HepG2 (cell line): ENCODE data around the gene RTN3. TPM values are rescaled to one million over a fixed set of nuclear protein-coding genes. Genes with fewer than 3 reads are reported as not detected.

ENCODE experiments used
- ATAC-seq: fragments of 200-7000 bp; cut with Tn5 transposase; 3 replicates; pipeline ENCODE4 v1.9.1; 2020; ENCODE audit warnings: mild to moderate bottlenecking, moderate library complexity
- BruUV-seq: library from RNA; stranded (reverse); fragments of 400-500 nt; replicated peaks from 2 replicates; lab custom pipeline; 2021; lab: Mats Ljungman, UMichigan
- CTCF ChIA-PET: fragments of 300-600 bp; formaldehyde crosslinking; extraction: SDS; loops from one replicate; lab custom pipeline; 2021; ENCODE audit warnings: low total read pairs, inconsistent platforms, low intra/inter-chr PET ratio; lab: Yijun Ruan, JAX
- POLR2A ChIA-PET: fragments of 350-600 bp; sonication (Branson Sonifier 250); formaldehyde crosslinking; loops from one replicate; lab custom pipeline; 2020; ENCODE audit warnings: antibody characterized with exemption, inconsistent platforms; lab: Yijun Ruan, JAX
- DNase-seq: peaks from one replicate; pipeline ENCODE4 v3.0.0-alpha.2; 2015; ENCODE audit warnings: low spot score
- FAIRE-seq: peaks from 3 replicates; lab custom pipeline; 2011; peaks lifted over from hg19 to GRCh38; lab: Jason Lieb, UNC
- H2AFZ ChIP-seq: one replicate; pipeline ENCODE4 v1.6.1; 2011; ENCODE audit warnings: low read length, inconsistent platforms
- H3K27ac ChIP-seq: fragments of 300-600 bp; 3 replicates; pipeline ENCODE4 v1.8.0; 2011; ENCODE audit warnings: mixed run types, mild to moderate bottlenecking, mixed read lengths, low read length, inconsistent platforms; ENCODE audit not compliant: insufficient read depth; ENCODE audit errors: extremely low read length
- H3K27me3 ChIP-seq, 2 experiments: fragments of 200-600 bp in 1 of 2; 2 replicates in 1 of 2; 3 replicates in 1 of 2; pipeline versions ENCODE4 v1.6.0 to v1.8.0; 2011; ENCODE audit warnings: low read length in 2 of 2, mild to moderate bottlenecking in 2 of 2, moderate library complexity in 2 of 2, inconsistent platforms in 1 of 2; ENCODE audit not compliant: insufficient read depth in 2 of 2, control insufficient read depth in 1 of 2
- H3K36me3 ChIP-seq, 2 experiments: fragments of 200-600 bp in 1 of 2; replicated peaks in 1 of 2; 2 replicates in 1 of 2; 3 replicates in 1 of 2; pipeline versions ENCODE4 v1.5.1 to v1.8.0; 2011; ENCODE audit warnings: low read length in 2 of 2, inconsistent platforms in 1 of 2; ENCODE audit not compliant: insufficient read depth in 2 of 2, control insufficient read depth in 1 of 2
- H3K4me1 ChIP-seq: 2 replicates; pipeline ENCODE4 v1.5.1; 2012; ENCODE audit warnings: low read length, inconsistent platforms; ENCODE audit not compliant: insufficient read depth
- H3K4me2 ChIP-seq: 2 replicates; pipeline ENCODE4 v1.6.0; 2011; ENCODE audit warnings: low read depth, low read length, inconsistent platforms
- H3K4me3 ChIP-seq, 3 experiments: fragments of 200-600 bp in 1 of 3; sonication (generic), shearing (Covaris generic) in 1 of 3; replicated peaks in 1 of 3; 2 replicates each; pipeline ENCODE4 v1.5.1; 2011 to 2016; ENCODE audit warnings: low read length in 3 of 3, inconsistent platforms in 2 of 3, low read depth in 2 of 3, mild to moderate bottlenecking in 2 of 3, control low read depth in 1 of 3, mixed read lengths in 1 of 3; ENCODE audit not compliant: insufficient read depth in 1 of 3
- H3K79me2 ChIP-seq: one replicate; pipeline ENCODE4 v1.6.1; 2011; ENCODE audit warnings: low read length, inconsistent platforms; ENCODE audit not compliant: insufficient read depth
- H3K9ac ChIP-seq: 2 replicates; pipeline ENCODE4 v1.6.0; 2011; ENCODE audit warnings: mild to moderate bottlenecking, low read depth, low read length, inconsistent platforms; ENCODE audit not compliant: insufficient read depth
- H3K9me3 ChIP-seq: 2 replicates; pipeline ENCODE4 v1.5.1; 2012; ENCODE audit warnings: mild to moderate bottlenecking, low read length
- H4K20me1 ChIP-seq: 2 replicates; pipeline ENCODE4 v1.6.0; 2011; ENCODE audit warnings: inconsistent platforms, mild to moderate bottlenecking, low read length, moderate library complexity; ENCODE audit not compliant: insufficient read depth
- AKAP8 ChIP-seq: sonication (generic); formaldehyde crosslinking; IDR thresholded peaks from 2 replicates; pipeline ENCODE4 v1.5.1; 2020; ENCODE audit warnings: mild to moderate bottlenecking, missing genetic modification reagents
- ASH2L ChIP-seq: fragments of 300-600, 200-600 bp; sonication (generic); IDR thresholded peaks from 2 replicates; pipeline ENCODE4 v1.7.0; 2017; ENCODE audit warnings: low read depth, mild to moderate bottlenecking, moderate library complexity, mixed read lengths, low read length; ENCODE audit not compliant: insufficient read length
- GFI1 ChIP-seq: sonication (generic); formaldehyde crosslinking; IDR thresholded peaks from 2 replicates; pipeline ENCODE4 v1.5.0; 2020; ENCODE audit warnings: missing genetic modification reagents, mild to moderate bottlenecking, borderline replicate concordance
- SOX13 ChIP-seq, 3 experiments: fragments of 450-650 bp in 1 of 3; sonication (generic) in 1 of 3; formaldehyde crosslinking in 1 of 3; IDR thresholded peaks in 2 of 3; conservative IDR thresholded peaks in 1 of 3; 2 replicates each; pipeline versions ENCODE4 v1.5.0 to v1.6.1; 2016 to 2020; ENCODE audit warnings: antibody characterized with exemption in 1 of 3, mild to moderate bottlenecking in 1 of 3, missing compliant biosample characterization in 1 of 3, missing genetic modification reagents in 1 of 3, moderate library complexity in 1 of 3
- SSRP1 ChIP-seq: IDR thresholded peaks from 2 replicates; pipeline ENCODE4 v1.6.1; 2016; ENCODE audit warnings: control low read depth
- TSC22D2 ChIP-seq: sonication (generic); formaldehyde crosslinking; IDR thresholded peaks from 2 replicates; pipeline ENCODE4 v1.5.1; 2020; ENCODE audit warnings: missing genetic modification reagents, mild to moderate bottlenecking, borderline replicate concordance
- ZNF552 ChIP-seq: sonication (generic); formaldehyde crosslinking; IDR thresholded peaks from 2 replicates; pipeline ENCODE4 v1.9.0; 2022; ENCODE audit warnings: missing genetic modification reagents, mild to moderate bottlenecking, borderline replicate concordance
- ZNF629 ChIP-seq: sonication (generic); formaldehyde crosslinking; conservative IDR thresholded peaks from 2 replicates; pipeline ENCODE4 v1.5.0; 2020; ENCODE audit warnings: missing genetic modification reagents
- ZNF713 ChIP-seq: sonication (generic); formaldehyde crosslinking; IDR thresholded peaks from 2 replicates; pipeline ENCODE4 v1.4.0; 2020; ENCODE audit warnings: mild to moderate bottlenecking, missing genetic modification reagents
- WGBS: methylation state at CpG from one replicate; pipeline ENCODE4 v1.1.6; 2017; ENCODE audit warnings: low lambda C conversion rate; 5-methylcytosine and 5-hydroxymethylcytosine counted together
- in situ Hi-C: cut with HindIII; loops from 2 replicates; pipeline ENCODE4 v1.10.0; 2017; ENCODE audit warnings: low pct_unique_long_range_greater_than_20kb; ENCODE audit not compliant: extremely low pct_ligation_motif_present
- intact Hi-C: fragments of 100-400 bp; cut with micrococcal nuclease; formaldehyde crosslinking; loops from one replicate; pipeline ENCODE4 v1.10.0; 2022; ENCODE audit not compliant: unreplicated experiment
- polyA plus RNA-seq, 8 experiments: library from polyadenylated mRNA; depleted of rRNA in 3 of 8; stranded (reverse) in 7 of 8; unstranded in 1 of 8; fragments of >200 nt; fragmentation: Illumina TruSeq in 4 of 8; extraction: Trizol in 4 of 8; gene quantifications; 2 replicates each; pipeline versions ENCODE4 v1.2.1 to v1.2.3, GENCODE V29; 2011 to 2016; ENCODE audit warnings: low read depth in 4 of 8, missing spikeins in 1 of 8, mixed read lengths in 1 of 8; ENCODE audit not compliant: insufficient read depth in 1 of 8
- total RNA-seq, 5 experiments: library from RNA; depleted of rRNA; stranded (reverse); fragments of >200 nt; fragmentation: Illumina TruSeq; extraction: Trizol; gene quantifications; 2 replicates each; pipeline ENCODE4 v1.2.3, GENCODE V29; 2016; ENCODE audit warnings: low read depth in 1 of 5
- TF ChIP-seq, protein P1 (sequence below): sonication (generic); formaldehyde crosslinking; IDR thresholded peaks from 2 replicates; pipeline ENCODE4 v1.5.0; 2020; ENCODE audit warnings: mild to moderate bottlenecking, missing genetic modification reagents

The RTN3 gene
- total and polyA plus RNA-seq, 2 of the 13 experiments (the other 11 are each of a cell fraction or from before 2014, with no cell fraction given), result 32.2 to 41.1 TPM

DNA sequence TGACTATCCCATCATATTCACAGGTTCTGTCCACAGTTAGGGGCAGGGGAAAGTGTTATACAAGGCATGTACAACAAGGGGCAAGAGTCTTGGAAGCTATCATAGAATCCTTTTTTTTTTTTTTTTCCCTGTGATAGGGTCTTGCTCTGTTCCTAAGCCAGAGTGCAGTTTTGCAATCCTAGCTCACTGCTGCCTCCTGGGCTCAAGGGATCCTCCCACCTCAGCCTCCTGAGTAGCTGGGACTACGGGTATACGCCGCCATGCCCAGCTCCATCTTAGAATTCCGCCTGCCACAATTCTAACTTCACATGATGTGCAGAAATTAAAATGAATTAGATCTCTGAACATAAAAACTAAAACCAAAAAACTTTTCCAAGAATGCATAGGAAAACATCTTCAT is 55.6 kb downstream of the RTN3 start:
- TF ChIP-seq ZNF713 (no peak), ASH2L (no peak), GFI1 (CRISPR knock-in tag) (no peak), AKAP8 (CRISPR knock-in tag) (no peak)
- TF ChIP-seq, protein P1, sequence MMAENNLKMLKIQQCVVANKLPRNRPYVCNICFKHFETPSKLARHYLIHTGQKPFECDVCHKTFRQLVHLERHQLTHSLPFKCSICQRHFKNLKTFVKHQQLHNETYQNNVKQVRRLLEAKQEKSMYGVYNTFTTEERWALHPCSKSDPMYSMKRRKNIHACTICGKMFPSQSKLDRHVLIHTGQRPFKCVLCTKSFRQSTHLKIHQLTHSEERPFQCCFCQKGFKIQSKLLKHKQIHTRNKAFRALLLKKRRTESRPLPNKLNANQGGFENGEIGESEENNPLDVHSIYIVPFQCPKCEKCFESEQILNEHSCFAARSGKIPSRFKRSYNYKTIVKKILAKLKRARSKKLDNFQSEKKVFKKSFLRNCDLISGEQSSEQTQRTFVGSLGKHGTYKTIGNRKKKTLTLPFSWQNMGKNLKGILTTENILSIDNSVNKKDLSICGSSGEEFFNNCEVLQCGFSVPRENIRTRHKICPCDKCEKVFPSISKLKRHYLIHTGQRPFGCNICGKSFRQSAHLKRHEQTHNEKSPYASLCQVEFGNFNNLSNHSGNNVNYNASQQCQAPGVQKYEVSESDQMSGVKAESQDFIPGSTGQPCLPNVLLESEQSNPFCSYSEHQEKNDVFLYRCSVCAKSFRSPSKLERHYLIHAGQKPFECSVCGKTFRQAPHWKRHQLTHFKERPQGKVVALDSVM (CRISPR knock-in tag), result peak; percentile 53; the same call in 1 of the 2 replicates
- ATAC-seq, result no peak

GRCh38 chr11:63737718-63738117 is 56.4 kb downstream of the RTN3 start:
- ATAC-seq, result no peak
- intact Hi-C loops (loop anchor here (5.0 kb wide), 3 partner anchors 55 to 260 kb away; partner anchors contain the start of gene RTN3), in situ Hi-C loops (loop anchor here (25.0 kb wide), 1 partner anchor 250 kb away; the partner anchor contains the start of gene PLAAT5)
- no TSS peak for BruUV-seq
- H3K36me3 ChIP-seq, result no peaks in the 10 kb centered on the region
- H3K4me1 ChIP-seq, result peaks cover 20% of the 10 kb centered on the region
- H3K79me2 ChIP-seq, result no peaks in the 10 kb centered on the region
- H3K4me2 ChIP-seq, result no peak overlapping the region
- no peaks in the 10 kb centered on the region for H3K9me3 ChIP-seq
- no peak overlapping the region for H3K4me3 ChIP-seq
- POLR2A ChIA-PET, result no interaction called here
- peak overlapping the region; percentile 18 for H3K27ac ChIP-seq
- H4K20me1 ChIP-seq, result peaks cover 6% of the 10 kb centered on the region
- peak; percentile 56 for DNase-seq
- peak; percentile 80 for TF ChIP-seq ZNF629 (CRISPR knock-in tag)
- TF ChIP-seq SOX13 (IDR thresholded peaks at IDR 0.05), result no peak
- peak in 1 of 2 experiments; percentile 23; a peak in 1 of 4 replicates for TF ChIP-seq SOX13 (CRISPR knock-in tag; conservative IDR thresholded peaks at IDR 0.05 in 1 of 2, IDR thresholded peaks at IDR 0.05 in 1 of 2)
- no peak for TF ChIP-seq ZNF552 (CRISPR knock-in tag)
- no peak for TF ChIP-seq SSRP1 (CRISPR knock-in tag)
- no peak for TF ChIP-seq TSC22D2 (CRISPR knock-in tag)
- TF ChIP-seq, all 625 proteins: peak for 2
- CTCF ChIA-PET, result no interaction called here
- 45% methylated on average over 1 of the region's 1 CpG for whole genome bisulfite sequencing
- Histone ChIP-seq H2AFZ (no peak overlapping the region), H3K9ac (no peak overlapping the region), H3K27me3 (no peaks in the 10 kb centered on the region)
- FAIRE-seq, result no peak

More for the DNA sequence above, 55.6 kb downstream of the RTN3 start:
- no TSS peak for BruUV-seq
- POLR2A ChIA-PET, result no interaction called here
- Histone ChIP-seq H3K4me1 (peaks cover 20% of the 10 kb centered on the region), H3K27me3 (no peaks in the 10 kb centered on the region), H3K9me3 (no peaks in the 10 kb centered on the region), H3K4me2 (no peak overlapping the region), H3K36me3 (no peaks in the 10 kb centered on the region), H3K9ac (no peak overlapping the region), H3K79me2 (no peaks in the 10 kb centered on the region), H4K20me1 (peaks cover 6% of the 10 kb centered on the region), H3K27ac (no peak overlapping the region), H2AFZ (no peak overlapping the region), H3K4me3 (no peak overlapping the region)
- whole genome bisulfite sequencing, result 95% methylated on average over 4 of the region's 4 CpGs
- in situ Hi-C loops (loop anchor here (25.0 kb wide), 1 partner anchor 250 kb away; the partner anchor contains the start of gene PLAAT5), intact Hi-C loops (loop anchor here (5.0 kb wide), 3 partner anchors 55 to 260 kb away; partner anchors contain the start of gene RTN3)
- FAIRE-seq, result no peak
- DNase-seq, result no peak
- CTCF ChIA-PET, result interaction anchor here (0.8 kb wide), 1 partner anchor 95 kb away, joined by 3 read pairs; no protein-coding TSS in a partner anchor
